ENCODE data around the gene HYDIN.
"Not testable (repeated sequence)": the region's sequence is repeated elsewhere in the genome, so short reads cannot be mapped to it uniquely, and the experiment has no call there.

- not testable (repeated sequence) for TF ChIP-seq CEBPB (IDR thresholded peaks at IDR 0.05); MAX (IDR thresholded peaks at IDR 0.05); USF2 (IDR thresholded peaks at IDR 0.05); ESRRA (IDR thresholded peaks at IDR 0.05; ENCODE audit: borderline replicate concordance, low read length); JUN (IDR thresholded peaks at IDR 0.05); MAFK (IDR thresholded peaks at IDR 0.05; ENCODE audit: partially characterized antibody); GATA3 (IDR thresholded peaks at IDR 0.05; ENCODE audit: borderline replicate concordance)
- TF ChIP-seq, protein P1, sequence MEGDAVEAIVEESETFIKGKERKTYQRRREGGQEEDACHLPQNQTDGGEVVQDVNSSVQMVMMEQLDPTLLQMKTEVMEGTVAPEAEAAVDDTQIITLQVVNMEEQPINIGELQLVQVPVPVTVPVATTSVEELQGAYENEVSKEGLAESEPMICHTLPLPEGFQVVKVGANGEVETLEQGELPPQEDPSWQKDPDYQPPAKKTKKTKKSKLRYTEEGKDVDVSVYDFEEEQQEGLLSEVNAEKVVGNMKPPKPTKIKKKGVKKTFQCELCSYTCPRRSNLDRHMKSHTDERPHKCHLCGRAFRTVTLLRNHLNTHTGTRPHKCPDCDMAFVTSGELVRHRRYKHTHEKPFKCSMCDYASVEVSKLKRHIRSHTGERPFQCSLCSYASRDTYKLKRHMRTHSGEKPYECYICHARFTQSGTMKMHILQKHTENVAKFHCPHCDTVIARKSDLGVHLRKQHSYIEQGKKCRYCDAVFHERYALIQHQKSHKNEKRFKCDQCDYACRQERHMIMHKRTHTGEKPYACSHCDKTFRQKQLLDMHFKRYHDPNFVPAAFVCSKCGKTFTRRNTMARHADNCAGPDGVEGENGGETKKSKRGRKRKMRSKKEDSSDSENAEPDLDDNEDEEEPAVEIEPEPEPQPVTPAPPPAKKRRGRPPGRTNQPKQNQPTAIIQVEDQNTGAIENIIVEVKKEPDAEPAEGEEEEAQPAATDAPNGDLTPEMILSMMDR (IDR thresholded peaks at IDR 0.05), result not testable (repeated sequence)
These were observed 206.6 kb downstream of the HYDIN start for GRCh38 chr16:71023851-71024439.

Data from A549 (cell line).